GM19467 (cell line): ENCODE measurements around the gene COX5A.

Experiments
- ATAC-seq: cut with Tn5 transposase; IDR thresholded peaks from one replicate; pipeline ENCODE4 v1.9.1; 2021; ENCODE audit warnings: mild to moderate bottlenecking, moderate library complexity; ENCODE audit not compliant: unreplicated experiment

Gene COX5A

DNA sequence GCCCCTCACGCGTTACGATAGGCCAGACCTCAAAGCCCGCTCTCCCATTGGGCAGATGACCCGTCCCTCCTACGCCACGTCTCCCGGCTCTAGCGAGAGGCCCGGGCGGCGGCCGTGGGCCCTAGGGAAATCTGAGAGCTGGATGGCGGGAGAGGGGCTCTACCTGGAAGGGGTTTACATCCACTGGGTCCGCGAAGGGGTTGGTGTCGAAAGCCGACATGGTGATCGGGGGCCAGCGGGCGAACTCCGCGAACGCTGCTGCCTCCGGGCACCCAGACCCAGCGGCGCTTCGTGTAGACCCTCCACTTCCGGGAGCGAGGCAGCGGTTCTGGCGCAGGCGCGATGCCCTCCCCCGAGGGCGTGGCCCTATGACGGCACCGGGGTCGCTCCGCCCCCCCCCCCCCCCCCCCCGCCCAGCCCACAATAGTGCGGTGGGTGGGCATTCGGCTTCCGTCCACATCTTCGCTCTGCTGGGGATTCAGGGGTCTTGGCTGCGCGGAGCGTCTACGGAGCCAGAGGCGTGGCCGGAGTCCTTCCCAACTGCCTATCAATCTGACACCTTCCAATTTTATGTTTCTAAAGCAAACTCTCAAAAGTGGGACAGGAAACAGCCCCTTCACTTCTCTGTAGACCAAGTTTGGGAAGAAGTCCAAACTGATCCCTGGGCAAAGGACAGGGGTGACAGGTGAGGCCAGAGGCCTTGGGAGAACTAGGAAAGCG lies 64.7 kb downstream of the COX5A start, which contains the start of gene SCAMP2:
Gene SCAMP2 (minus strand): TSS at position 330 of the 720 bp plus-strand sequence. CDS start 110 bp downstream, at position 220.
- peak; percentile 68 for ATAC-seq

DNA sequence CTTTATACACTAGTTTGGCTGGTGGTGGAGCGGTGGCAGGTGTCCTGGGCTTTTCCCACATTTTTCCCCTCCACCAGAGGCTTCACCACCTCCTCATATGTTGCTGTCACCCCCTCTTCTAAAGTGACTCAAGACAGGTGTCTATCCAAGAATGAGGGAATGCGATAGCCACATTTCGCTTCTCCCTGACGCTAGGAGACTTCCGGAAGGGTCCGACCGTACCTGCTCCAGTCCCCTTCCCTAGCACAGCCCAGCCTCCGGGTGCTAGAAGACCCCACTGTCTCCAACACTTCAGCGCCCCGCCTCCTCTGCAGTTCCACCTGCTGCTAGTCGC lies 65.2 kb downstream of the COX5A start:
- no peak for ATAC-seq

DNA sequence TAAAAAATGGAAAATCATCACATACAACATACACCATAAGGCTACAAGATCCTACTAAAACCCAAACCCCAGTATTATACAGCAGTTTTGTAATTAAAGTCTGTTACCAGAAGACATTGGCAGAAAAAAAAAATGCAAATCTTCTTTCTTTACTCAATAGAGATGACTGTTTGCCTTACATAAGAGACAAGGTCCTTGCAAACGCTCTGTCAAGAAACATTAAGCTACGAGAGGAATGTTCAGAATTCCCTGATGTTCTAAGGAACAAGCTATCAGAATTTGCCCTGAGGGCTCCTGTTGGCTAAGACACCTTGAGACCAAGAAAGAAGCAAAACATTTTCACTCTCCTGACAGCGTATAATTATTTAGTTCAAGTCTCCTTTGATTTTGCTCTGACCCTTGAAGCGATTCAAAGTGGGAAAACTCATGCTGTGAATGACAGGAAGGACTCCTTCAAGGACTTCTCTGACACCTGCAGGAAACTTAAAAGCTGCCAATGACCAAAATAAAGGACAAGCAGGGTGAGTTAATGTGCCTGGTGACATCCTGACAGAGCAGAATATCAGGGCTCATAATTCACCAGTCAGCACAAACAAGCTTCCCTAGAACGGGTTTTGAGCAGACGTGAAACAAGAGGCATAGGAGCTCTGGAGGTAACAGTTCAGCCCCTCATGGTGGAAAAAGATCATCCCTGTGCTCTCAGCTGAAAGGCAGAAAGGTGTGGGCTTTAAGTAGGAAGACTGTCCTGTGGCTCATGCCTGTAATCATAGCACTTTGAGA lies 67.2 kb downstream of the COX5A start:
- no peak for ATAC-seq
